Lung (tissue), 12 donors: ENCODE data around the gene EEF1E1. TPM values are rescaled to one million over a fixed set of nuclear protein-coding genes. Genes with fewer than 3 reads are reported as not detected.

Experiments used
- ATAC-seq: fragments of 200-7000 bp; cut with Tn5 transposase; one replicate; pipeline ENCODE4 v1.9.1; 2020; ENCODE audit warnings: moderate number of reproducible peaks; ENCODE audit not compliant: insufficient read depth, low FRiP score
- DNase-seq, 3 donors: peaks; one replicate each; pipeline ENCODE4 v3.0.0-alpha.2; 2013 to 2017
- H3K27ac ChIP-seq, 2 donors: one replicate each; pipeline ENCODE4 v1.5.1; 2013; ENCODE audit warnings: mild to moderate bottlenecking in 2 of 2, moderate library complexity in 2 of 2, control low read depth in 1 of 2, inconsistent platforms in 1 of 2, low read depth in 1 of 2, low read length in 1 of 2
- H3K27me3 ChIP-seq, 3 donors: one replicate each; pipeline ENCODE4 v1.5.1; 2013; ENCODE audit warnings: low read length in 2 of 3; ENCODE audit not compliant: control insufficient read depth in 3 of 3, insufficient read depth in 3 of 3
- H3K36me3 ChIP-seq, 4 donors: one replicate each; pipeline ENCODE4 v1.5.1; 2013; ENCODE audit warnings: low read length in 4 of 4, mild to moderate bottlenecking in 1 of 4, moderate library complexity in 1 of 4; ENCODE audit not compliant: control insufficient read depth in 4 of 4, insufficient read depth in 4 of 4
- H3K4me1 ChIP-seq, 5 donors: one replicate each; pipeline ENCODE4 v1.5.1; 2013; ENCODE audit warnings: low read length in 5 of 5, mild to moderate bottlenecking in 2 of 5, moderate library complexity in 1 of 5; ENCODE audit not compliant: control insufficient read depth in 5 of 5, insufficient read depth in 5 of 5
- H3K4me3 ChIP-seq: one replicate; pipeline ENCODE4 v1.5.1; 2013; ENCODE audit warnings: mild to moderate bottlenecking, control low read depth, moderate library complexity
- H3K9ac ChIP-seq, 2 donors: one replicate each; pipeline ENCODE4 v1.5.1; 2013; ENCODE audit warnings: low read length in 2 of 2, control low read depth in 1 of 2; ENCODE audit not compliant: insufficient read depth in 1 of 2
- H3K9me3 ChIP-seq, 4 donors: one replicate each; pipeline ENCODE4 v1.5.1; 2013; ENCODE audit warnings: low read length in 3 of 4, mild to moderate bottlenecking in 1 of 4, moderate library complexity in 1 of 4; ENCODE audit not compliant: control insufficient read depth in 4 of 4, insufficient read depth in 3 of 4
- CTCF ChIP-seq: IDR thresholded peaks from 2 replicates; pipeline ENCODE4 v1.5.1; 2012; ENCODE audit warnings: mild to moderate bottlenecking; ENCODE audit errors: control extremely low read depth, extremely low read depth
- WGBS, 2 donors: extraction: QIAGEN DNeasy Blood & Tissue Kit; methylation state at CpG; one replicate each; pipeline ENCODE4 v1.1.7; 2013; 5-methylcytosine and 5-hydroxymethylcytosine counted together
- polyA plus RNA-seq, 2 donors: library from polyadenylated mRNA; stranded (reverse); fragments of 200-250 nt; gene quantifications; one replicate each; pipeline ENCODE4 v1.2.1, GENCODE V29; 2013
- total RNA-seq, 2 donors: library from RNA; depleted of rRNA in 1 of 2; stranded (reverse); fragments of >200 nt in 1 of 2; gene quantifications; one replicate each; pipeline ENCODE4 v1.2.1, GENCODE V29; 2014 to 2021
- donor health status: control.
- donor health status: control.
- donor health status: Bipolar disorder and iron deficiency.
- donor health status: healthy.
- donor health status: DM: yes; HTN: yes; CAD: no.

The EEF1E1 gene
- total and polyA plus RNA-seq, 4 donors: 15.2 to 39.2 (median 28.0) TPM

GRCh38 chr6:8113131-8113654 lies 10.8 kb upstream of the EEF1E1 start:
- H3K4me1 ChIP-seq: no peaks in the 10 kb centered on the region
- H3K36me3 ChIP-seq: no peaks in the 10 kb centered on the region
- H3K9ac ChIP-seq: no peak overlapping the region
- H3K9me3 ChIP-seq: peaks cover 0 to 3% (median 0%) of the 10 kb centered on the region in 4 donors
- ATAC-seq (no peak), DNase-seq (no peak)
- no peak overlapping the region for H3K27ac ChIP-seq
- 67 to 78% methylated on average over 4 of the region's 4 CpGs for WGBS, 2 donors
- H3K4me3 ChIP-seq: no peak overlapping the region
- no peaks in the 10 kb centered on the region for H3K27me3 ChIP-seq
- TF ChIP-seq CTCF: no peak

- ATAC-seq: no peak
- Histone ChIP-seq H3K4me1 (no peaks in the 10 kb centered on the region), H3K36me3 (no peaks in the 10 kb centered on the region), H3K27me3 (no peaks in the 10 kb centered on the region), H3K27ac (no peak overlapping the region), H3K9ac (no peak overlapping the region), H3K9me3 (peaks cover 0 to 2% (median 0%) of the 10 kb centered on the region in 4 donors), H3K4me3 (no peak overlapping the region)
- WGBS, 2 donors: 67 to 100% methylated on average over 1 of the region's 1 CpG
- DNase-seq: no peak
- no peak for TF ChIP-seq CTCF
These were observed 8.4 kb upstream of the EEF1E1 start for GRCh38 chr6:8110725-8111124.

- no peaks in the 10 kb centered on the region for H3K9me3 ChIP-seq
- 64 to 70% methylated on average over 4 of the region's 4 CpGs for WGBS, 2 donors
- TF ChIP-seq CTCF: no peak
These were observed 7.9 kb upstream of the EEF1E1 start for GRCh38 chr6:8110117-8110721.

More at GRCh38 chr6:8110117-8110721, 7.9 kb upstream of the EEF1E1 start:
- no peaks in the 10 kb centered on the region for H3K27me3 ChIP-seq
- H3K9ac ChIP-seq: no peak overlapping the region
- H3K27ac ChIP-seq: no peak overlapping the region
- H3K36me3 ChIP-seq: no peaks in the 10 kb centered on the region
- no peaks in the 10 kb centered on the region for H3K4me1 ChIP-seq
- H3K4me3 ChIP-seq: no peak overlapping the region
- DNase-seq: no peak
- ATAC-seq: no peak
